Uterine smooth muscle cell (primary cell): Measurements from ENCODE around the gene SFR1. TPM values are rescaled to one million over a fixed set of nuclear protein-coding genes. Genes with fewer than 3 reads are reported as not detected.

ENCODE experiments used
- total RNA-seq: library from RNA; depleted of rRNA; stranded (reverse); fragments of >200 nt; gene quantifications from 2 replicates; pipeline ENCODE4 v1.2.3, GENCODE V29; 2014

SFR1 gene
- total RNA-seq: 10.4 and 11.7 TPM in 2 replicates

GRCh38 chr10:104121485-104122224 is at the start of gene SFR1:
TSS of gene SFR1 (plus strand) at chr10:104122171. CDS start at chr10:104122184, 13 bp downstream.

GRCh38 chr10:104085801-104086400 is 36.1 kb upstream of the SFR1 start, which contains the start of gene COL17A1:
TSS of gene COL17A1 (minus strand) at chr10:104085880. CDS start at chr10:104080673, 5,207 bp downstream.

Other genes starting within 250 kb of the SFR1 start
- gene STN1, start 204.0 kb upstream of the SFR1 start, total RNA-seq: 23.0 and 41.2 TPM in 2 replicates
- 67.6 and 87.3 TPM in 2 replicates for gene SLK, start 155.0 kb upstream of the SFR1 start, total RNA-seq
- under 0.01 and 0.33 TPM in 2 replicates for gene COL17A1, start 36.3 kb upstream of the SFR1 start, total RNA-seq
- 0.11 and 0.12 TPM in 2 replicates for gene CFAP43, start 110.2 kb downstream of the SFR1 start, total RNA-seq
- 293 and 461 TPM in 2 replicates for gene GSTO1, start 132.7 kb downstream of the SFR1 start, total RNA-seq
- gene GSTO2, start 147.0 kb downstream of the SFR1 start, total RNA-seq: 1.7 and 5.1 TPM in 2 replicates
- gene ITPRIP, start 216.3 kb downstream of the SFR1 start, total RNA-seq: 18.6 and 19.1 TPM in 2 replicates
- 1.00 and 1.2 TPM in 2 replicates for gene CFAP58, start 231.7 kb downstream of the SFR1 start, total RNA-seq